Neural cell (in vitro differentiated cells): ENCODE data around the gene NAMPT. TPM values are rescaled to one million over a fixed set of nuclear protein-coding genes. Genes with fewer than 3 reads are reported as not detected.

Source experiments
- H2AFZ ChIP-seq: fragments of 200-600, 300-800 bp; sonication (generic), shearing (Covaris generic); 2 replicates; pipeline ENCODE4 v1.6.0; 2014; ENCODE audit warnings: low read depth, mild to moderate bottlenecking, antibody characterized with exemption, low read length, moderate library complexity
- H3F3A ChIP-seq: fragments of 200-600 bp; shearing (Covaris generic); 2 replicates; pipeline ENCODE4 v1.6.1; 2016; ENCODE audit warnings: mild to moderate bottlenecking, moderate library complexity, mixed read lengths, antibody characterized with exemption, low read length; ENCODE audit not compliant: insufficient read depth, poor library complexity, severe bottlenecking
- H3K27ac ChIP-seq: fragments of 200-600, 300-800 bp; sonication (generic), shearing (Covaris generic); 2 replicates; pipeline ENCODE4 v1.5.1; 2014; ENCODE audit warnings: mild to moderate bottlenecking, low read length, moderate library complexity
- H3K27me3 ChIP-seq: fragments of 300-800, 200-600 bp; sonication (generic), shearing (Covaris generic); 2 replicates; pipeline ENCODE4 v1.6.0; 2014; ENCODE audit warnings: mild to moderate bottlenecking, low read depth, low read length, moderate library complexity; ENCODE audit not compliant: insufficient read depth
- H3K36me3 ChIP-seq: fragments of 300-800, 200-600 bp; sonication (generic), shearing (Covaris generic); 2 replicates; pipeline ENCODE4 v1.5.1; 2014; ENCODE audit warnings: mild to moderate bottlenecking, antibody characterized with exemption, low read length, moderate library complexity; ENCODE audit not compliant: insufficient read depth
- H3K4me2 ChIP-seq: fragments of 300-800, 200-600 bp; sonication (generic), shearing (Covaris generic); 2 replicates; pipeline ENCODE4 v1.6.0; 2014; ENCODE audit warnings: mild to moderate bottlenecking, low read length
- H3K4me3 ChIP-seq: fragments of 300-800, 200-600 bp; sonication (generic), shearing (Covaris generic); 2 replicates; pipeline ENCODE4 v1.5.1; 2014; ENCODE audit warnings: mild to moderate bottlenecking, low read length, moderate library complexity
- H3K79me2 ChIP-seq: fragments of 200-600 bp; shearing (Covaris generic); replicated peaks from 2 replicates; pipeline ENCODE4 v1.6.0; 2014; ENCODE audit warnings: mild to moderate bottlenecking, low read length, moderate library complexity; ENCODE audit not compliant: insufficient read depth
- H3K9ac ChIP-seq: fragments of 300-800, 200-600 bp; sonication (generic), shearing (Covaris generic); 2 replicates; pipeline ENCODE4 v1.6.1; 2016; ENCODE audit warnings: mild to moderate bottlenecking, low read length, mixed read lengths
- H3K9me2 ChIP-seq: fragments of 200-600 bp; shearing (Covaris generic); 2 replicates; pipeline ENCODE4 v1.6.1; 2016; ENCODE audit warnings: mild to moderate bottlenecking, low read length, mixed read lengths; ENCODE audit not compliant: insufficient read depth
- H3K9me3 ChIP-seq: fragments of 200-600, 300-800 bp; sonication (generic), shearing (Covaris generic); 2 replicates; pipeline ENCODE4 v1.6.1; 2016; ENCODE audit warnings: mild to moderate bottlenecking, mixed run types, low read length, moderate library complexity, mixed read lengths
- H4K20me1 ChIP-seq: fragments of 200-600 bp; shearing (Covaris generic); 2 replicates; pipeline ENCODE4 v1.6.1; 2016; ENCODE audit warnings: mild to moderate bottlenecking, mixed run types; ENCODE audit not compliant: insufficient read depth
- CTCF ChIP-seq: fragments of 450-650 bp; IDR thresholded peaks from 2 replicates; pipeline ENCODE4 v1.5.1; 2014; ENCODE audit warnings: antibody characterized with exemption, mild to moderate bottlenecking, moderate library complexity; ENCODE audit not compliant: poor library complexity, severe bottlenecking
- EP300 ChIP-seq: fragments of 450-650 bp; conservative IDR thresholded peaks from 2 replicates; pipeline ENCODE4 v1.6.1; 2014; ENCODE audit warnings: antibody characterized with exemption, mild to moderate bottlenecking, moderate library complexity; ENCODE audit not compliant: poor library complexity, severe bottlenecking
- EZH2 ChIP-seq: fragments of 200-600, 300-800 bp; shearing (Covaris generic), sonication (generic); IDR thresholded peaks from 2 replicates; pipeline ENCODE4 v1.6.1; 2014; ENCODE audit warnings: antibody characterized with exemption, low read length, borderline replicate concordance, mild to moderate bottlenecking; ENCODE audit not compliant: insufficient read depth, poor library complexity, severe bottlenecking
- MXI1 ChIP-seq: fragments of 450-650 bp; conservative IDR thresholded peaks from 2 replicates; pipeline ENCODE4 v1.6.1; 2014; ENCODE audit warnings: antibody characterized with exemption, mild to moderate bottlenecking; ENCODE audit not compliant: poor library complexity, severe bottlenecking
- POLR2AphosphoS5 ChIP-seq: IDR thresholded peaks from 2 replicates; pipeline ENCODE4 v1.6.1; 2012
- RAD21 ChIP-seq: fragments of 450-650 bp; conservative IDR thresholded peaks from 2 replicates; pipeline ENCODE4 v1.6.1; 2014; ENCODE audit warnings: antibody characterized with exemption, mild to moderate bottlenecking, moderate library complexity
- REST ChIP-seq: IDR thresholded peaks from 2 replicates; pipeline ENCODE4 v1.6.1; 2012; ENCODE audit warnings: borderline replicate concordance
- SMC3 ChIP-seq: fragments of 450-650 bp; conservative IDR thresholded peaks from 2 replicates; pipeline ENCODE4 v1.6.1; 2014; ENCODE audit warnings: antibody characterized with exemption, mild to moderate bottlenecking, moderate library complexity; ENCODE audit not compliant: poor library complexity
- TAF1 ChIP-seq: IDR thresholded peaks from 2 replicates; pipeline ENCODE4 v1.6.1; 2012; ENCODE audit warnings: low read depth
- polyA plus RNA-seq: library from polyadenylated mRNA; depleted of rRNA; stranded (reverse); fragments of >200 nt; gene quantifications from 2 replicates; pipeline ENCODE4 v1.2.3, GENCODE V29; 2014
- small RNA-seq, 3 experiments: library from RNA; depleted of rRNA; stranded (forward); fragments of <200 nt; gene quantifications; one replicate each; pipeline ENCODE3, GENCODE V24; 2012

NAMPT gene
- polyA plus RNA-seq, 1 donor from 2014 or later: 34.0 TPM

- Histone ChIP-seq H3K4me3 (no peak overlapping the region), H3K9me3 (no peaks in the 10 kb centered on the region), H4K20me1 (no peaks in the 10 kb centered on the region), H3K9me2 (no peaks in the 10 kb centered on the region), H3K79me2 (no peaks in the 10 kb centered on the region), H3K9ac (no peak overlapping the region), H3F3A (no peaks in the 10 kb centered on the region), H3K36me3 (no peaks in the 10 kb centered on the region), H3K4me2 (no peak overlapping the region), H2AFZ (no peak overlapping the region), H3K27ac (no peak overlapping the region), H3K27me3 (no peaks in the 10 kb centered on the region)
- TF ChIP-seq REST (no peak), EP300 (no peak), TAF1 (no peak), POLR2AphosphoS5 (no peak), CTCF (no peak), RAD21 (no peak), EZH2 (no peak), MXI1 (no peak), SMC3 (no peak)
Measured at GRCh38 chr7:106199024-106199423, 85.8 kb downstream of the NAMPT start.

Small RNAs within 50 kb of the gene (small RNA-seq; reads per million reads assigned to genes)
- gene RNU6-392P: 0 reads per million in 3 experiments

Other genes with a start within 250 kb of the NAMPT start
- gene SYPL1, start 172.7 kb downstream of the NAMPT start, polyA plus RNA-seq: 17.4 and 22.8 TPM in 2 replicates